Body of pancreas (tissue), 4 donors: ENCODE data around the gene SYT6.
"Not testable (repeated sequence)": the region's sequence is repeated elsewhere in the genome, so short reads cannot be mapped to it uniquely, and the experiment has no call there.

Experiments used
- CTCF ChIP-seq, 7 experiments: fragments of 450-650 bp in 4 of 7; fragments of 200-600 bp in 3 of 7; sonication (generic) in 3 of 7; IDR thresholded peaks; one replicate each; pipeline ENCODE4 v1.5.1; 2016 to 2019; ENCODE audit warnings: antibody characterized with exemption in 7 of 7
- POLR2A ChIP-seq, 3 donors: fragments of 450-650 bp; IDR thresholded peaks; one replicate each; pipeline ENCODE4 v1.6.1; 2016; ENCODE audit warnings: antibody characterized with exemption in 3 of 3, mild to moderate bottlenecking in 2 of 3

- not testable (repeated sequence) for TF ChIP-seq CTCF, POLR2A (IDR thresholded peaks at IDR 0.05)
Measured at GRCh38 chr1:114058236-114058635, 95.4 kb downstream of the SYT6 start.
